MM.1S (cell line): Measurements from ENCODE around the gene OR6K6.

Experiments used
- DNase-seq: peaks from one replicate; pipeline ENCODE4 v3.0.0-alpha.2; 2015
- H2AFZ ChIP-seq: fragments of 300-600 bp; sonication (generic); 2 replicates; pipeline ENCODE4 v1.6.0; 2016; ENCODE audit warnings: antibody characterized with exemption, low read length
- H3F3A ChIP-seq: fragments of 300-600 bp; sonication (generic); 2 replicates; pipeline ENCODE4 v1.6.1; 2016; ENCODE audit warnings: mild to moderate bottlenecking, antibody characterized with exemption, low read length, moderate library complexity, mixed read lengths; ENCODE audit not compliant: insufficient read depth
- H3K27ac ChIP-seq: fragments of 300-600 bp; sonication (generic); 2 replicates; pipeline ENCODE4 v1.5.1; 2016; ENCODE audit warnings: mild to moderate bottlenecking, low read length
- H3K27me3 ChIP-seq: fragments of 300-600 bp; sonication (generic); replicated peaks from 2 replicates; pipeline ENCODE4 v1.6.0; 2016; ENCODE audit warnings: low read length; ENCODE audit not compliant: insufficient read depth
- H3K36me3 ChIP-seq: fragments of 300-600 bp; sonication (generic); replicated peaks from 2 replicates; pipeline ENCODE4 v1.6.1; 2016; ENCODE audit warnings: mild to moderate bottlenecking, low read length, mixed read lengths; ENCODE audit not compliant: insufficient read depth
- H3K4me1 ChIP-seq: fragments of 300-600 bp; sonication (generic); 2 replicates; pipeline ENCODE4 v1.6.1; 2016; ENCODE audit warnings: low read length, mixed read lengths
- H3K4me2 ChIP-seq: fragments of 300-600 bp; sonication (generic); 2 replicates; pipeline ENCODE4 v1.6.0; 2016; ENCODE audit warnings: low read depth, low read length
- H3K4me3 ChIP-seq: fragments of 300-600 bp; sonication (generic); 2 replicates; pipeline ENCODE4 v1.5.1; 2016; ENCODE audit warnings: low read length, mixed read lengths
- H3K79me2 ChIP-seq: fragments of 300-600 bp; sonication (generic); 2 replicates; pipeline ENCODE4 v1.6.1; 2016; ENCODE audit warnings: mixed run types, low read length, mixed read lengths
- H3K9ac ChIP-seq: fragments of 300-600 bp; sonication (generic); 2 replicates; pipeline ENCODE4 v1.6.1; 2016; ENCODE audit warnings: low read length, mixed read lengths
- H3K9me2 ChIP-seq: fragments of 300-600 bp; sonication (generic); replicated peaks from 2 replicates; pipeline ENCODE4 v1.6.1; 2016; ENCODE audit warnings: mild to moderate bottlenecking, low read length, mixed read lengths; ENCODE audit not compliant: insufficient read depth
- H3K9me3 ChIP-seq: fragments of 300-600 bp; sonication (generic); replicated peaks from 2 replicates; pipeline ENCODE4 v1.6.1; 2016; ENCODE audit warnings: mild to moderate bottlenecking, low read length, mixed read lengths; ENCODE audit not compliant: insufficient read depth
- H4K20me1 ChIP-seq: fragments of 300-600 bp; sonication (generic); 2 replicates; pipeline ENCODE4 v1.6.1; 2016; ENCODE audit warnings: mild to moderate bottlenecking, low read length, moderate library complexity, mixed read lengths; ENCODE audit not compliant: insufficient read depth
- CTCF ChIP-seq: fragments of 300-600 bp; sonication (generic); IDR thresholded peaks from 2 replicates; pipeline ENCODE4 v1.5.1; 2016; ENCODE audit warnings: antibody characterized with exemption, low read length, mixed read lengths
- EZH2 ChIP-seq: fragments of 300-600 bp; sonication (generic); optimal IDR thresholded peaks from 2 replicates; pipeline ENCODE3; 2017; ENCODE audit warnings: low read depth, mild to moderate bottlenecking, antibody characterized with exemption, low read length, mixed read lengths
- EZH2phosphoT487 ChIP-seq: fragments of 300-600 bp; sonication (generic); IDR thresholded peaks from 2 replicates; pipeline ENCODE4 v1.6.1; 2018; ENCODE audit warnings: antibody characterized with exemption, low read length

The OR6K6 gene

GRCh38 chr1:158754420-158754819, at the start of gene OR6K6:
Gene OR6K6, plus strand, starts transcription at chr1:158754720. Its CDS starts 168 bp downstream, at chr1:158754888.
- H3K27me3 ChIP-seq: no peaks in the 10 kb centered on the region
- H3K36me3 ChIP-seq: no peaks in the 10 kb centered on the region
- H3K27ac ChIP-seq: no peak within 1 kb of the TSS
- no peak within 1 kb of the TSS for H3K9ac ChIP-seq
- no peak for TF ChIP-seq EZH2
- TF ChIP-seq CTCF: no peak
- TF ChIP-seq EZH2phosphoT487: no peak
- no peak for DNase-seq
- no peak within 1 kb of the TSS for H3K4me2 ChIP-seq
- H4K20me1 ChIP-seq: no peaks in the 10 kb centered on the region
- no peaks in the 10 kb centered on the region for H3F3A ChIP-seq
- no peaks in the 10 kb centered on the region for H3K4me1 ChIP-seq
- H3K79me2 ChIP-seq: no peaks in the 10 kb centered on the region
- no peak within 1 kb of the TSS for H2AFZ ChIP-seq
- no peaks in the 10 kb centered on the region for H3K9me3 ChIP-seq
- H3K4me3 ChIP-seq: no peak within 1 kb of the TSS
- no peaks in the 10 kb centered on the region for H3K9me2 ChIP-seq

- Histone ChIP-seq H3K4me1 (no peaks in the 10 kb centered on the region), H3K27ac (no peak overlapping the region), H3K27me3 (no peaks in the 10 kb centered on the region), H3F3A (no peaks in the 10 kb centered on the region), H2AFZ (no peak overlapping the region), H3K4me3 (no peak overlapping the region), H3K9me2 (no peaks in the 10 kb centered on the region), H3K9ac (no peak overlapping the region), H3K79me2 (no peaks in the 10 kb centered on the region), H3K9me3 (no peaks in the 10 kb centered on the region), H3K36me3 (no peaks in the 10 kb centered on the region), H4K20me1 (no peaks in the 10 kb centered on the region), H3K4me2 (no peak overlapping the region)
- no peak for TF ChIP-seq EZH2
- no peak for TF ChIP-seq CTCF
- TF ChIP-seq EZH2phosphoT487: no peak
- DNase-seq: no peak
Measured at GRCh38 chr1:158706096-158706495, 48.4 kb upstream of the OR6K6 start.

- Histone ChIP-seq H3K4me1 (no peaks in the 10 kb centered on the region), H3F3A (no peaks in the 10 kb centered on the region), H3K9ac (no peak overlapping the region), H3K27me3 (no peaks in the 10 kb centered on the region), H3K4me2 (no peak overlapping the region), H3K4me3 (no peak overlapping the region), H2AFZ (no peak overlapping the region), H3K27ac (no peak overlapping the region), H3K36me3 (no peaks in the 10 kb centered on the region), H3K9me2 (no peaks in the 10 kb centered on the region), H3K79me2 (no peaks in the 10 kb centered on the region), H4K20me1 (no peaks in the 10 kb centered on the region), H3K9me3 (no peaks in the 10 kb centered on the region)
- no peak for DNase-seq
- TF ChIP-seq EZH2 (no peak), CTCF (no peak)
Measured at GRCh38 chr1:158711098-158711497, 43.4 kb upstream of the OR6K6 start.
